Body of pancreas (tissue), 4 donors: ENCODE results near the gene RBP5. TPM values are rescaled to one million over a fixed set of nuclear protein-coding genes. Genes with fewer than 3 reads are reported as not detected.

Source experiments
- ATAC-seq: fragments of 150-250 bp; one replicate; pipeline ENCODE4 v1.9.1; 2016
- DNase-seq, 4 donors: peaks; one replicate each; pipeline ENCODE4 v3.0.0-alpha.2; 2019
- H3K27ac ChIP-seq, 4 donors: fragments of 200-600 bp; sonication (generic); 1 replicate in 3 of 4; 2 replicates in 1 of 4; pipeline versions ENCODE4 v1.5.1 to v1.6.1; 2016 to 2019; ENCODE audit warnings: mild to moderate bottlenecking in 1 of 4, mixed read lengths in 1 of 4, moderate library complexity in 1 of 4
- H3K27me3 ChIP-seq, 2 donors: fragments of 200-600 bp; sonication (generic); one replicate each; pipeline ENCODE4 v1.6.0; 2016; ENCODE audit warnings: mild to moderate bottlenecking in 1 of 2
- H3K36me3 ChIP-seq, 2 donors: fragments of 200-600 bp; sonication (generic); replicated peaks in 1 of 2; 2 replicates each; pipeline ENCODE4 v1.5.1; 2016; ENCODE audit warnings: low read depth in 2 of 2; ENCODE audit not compliant: insufficient read depth in 1 of 2
- H3K4me1 ChIP-seq: fragments of 200-600 bp; sonication (generic); one replicate; pipeline ENCODE4 v1.6.0; 2016
- H3K4me3 ChIP-seq, 2 donors: fragments of 200-600 bp; sonication (generic); 1 replicate in 1 of 2; 2 replicates in 1 of 2; pipeline ENCODE4 v1.5.1; 2016 to 2019
- H3K9me3 ChIP-seq, 3 donors: fragments of 200-600 bp; sonication (generic); 1 replicate in 2 of 3; 2 replicates in 1 of 3; pipeline ENCODE4 v1.5.1; 2016
- CTCF ChIP-seq, 7 experiments: fragments of 450-650 bp in 4 of 7; fragments of 200-600 bp in 3 of 7; sonication (generic) in 3 of 7; IDR thresholded peaks; one replicate each; pipeline ENCODE4 v1.5.1; 2016 to 2019; ENCODE audit warnings: antibody characterized with exemption in 7 of 7
- POLR2A ChIP-seq, 3 donors: fragments of 450-650 bp; IDR thresholded peaks; one replicate each; pipeline ENCODE4 v1.6.1; 2016; ENCODE audit warnings: antibody characterized with exemption in 3 of 3, mild to moderate bottlenecking in 2 of 3
- WGBS, 2 donors: methylation state at CpG; one replicate each; pipeline ENCODE4 v1.1.5; 2017; 5-methylcytosine and 5-hydroxymethylcytosine counted together
- intact Hi-C: fragments of 100-400 bp; cut with DNase I; formaldehyde crosslinking; loops from one replicate; pipeline ENCODE4 v1.15.1; 2023
- total RNA-seq, 2 donors: library from RNA; depleted of rRNA; stranded (reverse); fragments of >200 nt; gene quantifications; one replicate each; pipeline ENCODE4 v1.1.0, GENCODE V29; 2016

The RBP5 gene
- total RNA-seq, 2 donors from 2014 or later: 1.3 TPM; not detected in 1

DNA sequence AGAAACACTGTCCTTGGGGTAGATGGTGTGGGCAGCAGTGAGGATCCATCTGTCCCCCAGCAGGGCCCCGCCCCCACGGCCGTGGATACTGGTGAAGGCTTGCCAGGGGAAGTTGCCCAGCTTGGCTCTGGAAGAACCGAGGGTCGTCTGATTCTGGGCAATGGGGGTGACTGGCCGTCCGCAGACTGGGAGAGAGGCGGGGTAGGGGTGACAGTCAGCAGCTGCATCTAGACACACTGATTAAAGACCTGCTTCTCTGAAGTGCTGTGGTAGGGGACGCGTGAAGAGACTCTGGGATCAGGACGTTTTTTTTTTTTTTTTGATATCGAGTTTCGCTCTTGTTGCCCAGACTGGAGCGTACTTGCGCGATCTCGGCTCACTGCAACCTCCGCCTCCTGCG, 31.7 kb downstream of the RBP5 start:
- ATAC-seq (no peak), DNase-seq (no peak)
- TF ChIP-seq POLR2A (IDR thresholded peaks at IDR 0.05): no peak
- no peak for TF ChIP-seq CTCF (IDR thresholded peaks at IDR 0.05)
- intact Hi-C loops: no loop called here
- H3K9me3 ChIP-seq: no peaks in the 10 kb centered on the region
- H3K4me1 ChIP-seq: peaks cover 32% of the 10 kb centered on the region
- H3K4me3 ChIP-seq: no peak overlapping the region
- peaks cover 4 to 8% of the 10 kb centered on the region in 2 donors for H3K36me3 ChIP-seq
- H3K27me3 ChIP-seq: no peaks in the 10 kb centered on the region
- 79 to 82% methylated on average over 14 to 19 of the region's 19 CpGs for WGBS, 2 donors
- no peak overlapping the region for H3K27ac ChIP-seq

GRCh38 chr12:7096006-7096932, 32.4 kb downstream of the RBP5 start:
- H3K27me3 ChIP-seq: no peaks in the 10 kb centered on the region
- H3K4me3 ChIP-seq: no peak overlapping the region
- TF ChIP-seq CTCF (IDR thresholded peaks at IDR 0.05): no peak
- TF ChIP-seq POLR2A (IDR thresholded peaks at IDR 0.05): no peak
- ATAC-seq (no peak), DNase-seq (no peak)
- WGBS, 2 donors: 52 to 64% methylated on average over 10 to 23 of the region's 26 CpGs
- peaks cover 4 to 8% of the 10 kb centered on the region in 2 donors for H3K36me3 ChIP-seq
- H3K27ac ChIP-seq: no peak overlapping the region
- intact Hi-C loops: no loop called here
- peaks cover 34% of the 10 kb centered on the region for H3K4me1 ChIP-seq
- H3K9me3 ChIP-seq: no peaks in the 10 kb centered on the region

DNA sequence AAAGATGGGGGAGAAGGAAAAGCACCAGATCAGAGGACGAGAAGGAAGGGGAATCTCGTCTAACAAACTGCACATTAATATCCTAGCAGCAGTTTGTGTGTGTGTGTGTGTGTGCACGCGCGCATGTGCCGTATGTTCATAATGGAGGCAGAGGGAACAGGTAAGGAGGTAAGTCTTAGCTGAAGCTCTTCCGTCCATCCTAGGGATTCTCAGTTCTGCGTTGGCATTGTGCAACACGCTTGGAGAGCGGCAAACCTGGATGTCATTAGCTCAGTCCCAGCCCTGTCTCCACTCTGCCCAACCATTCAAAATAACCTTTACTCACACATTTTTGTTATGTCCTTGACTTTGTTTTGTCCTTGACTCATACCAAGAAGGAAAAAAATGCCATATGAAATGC, 34.8 kb downstream of the RBP5 start:
- intact Hi-C loops: no loop called here
- H3K4me1 ChIP-seq: peaks cover 34% of the 10 kb centered on the region
- TF ChIP-seq CTCF (IDR thresholded peaks at IDR 0.05) (no peak), POLR2A (IDR thresholded peaks at IDR 0.05) (peak in 2 of 3 donors; percentile 30 to 36)
- WGBS, 2 donors: 15 to 28% methylated on average over 10 of the region's 10 CpGs
- no peaks in the 10 kb centered on the region for H3K27me3 ChIP-seq
- DNase-seq (peak in 1 of 4 donors; percentile 29), ATAC-seq (no peak)
- no peaks in the 10 kb centered on the region for H3K9me3 ChIP-seq
- H3K36me3 ChIP-seq: peaks cover 0 to 4% of the 10 kb centered on the region in 2 donors
- H3K27ac ChIP-seq: no peak overlapping the region
- H3K4me3 ChIP-seq: no peak overlapping the region

DNA sequence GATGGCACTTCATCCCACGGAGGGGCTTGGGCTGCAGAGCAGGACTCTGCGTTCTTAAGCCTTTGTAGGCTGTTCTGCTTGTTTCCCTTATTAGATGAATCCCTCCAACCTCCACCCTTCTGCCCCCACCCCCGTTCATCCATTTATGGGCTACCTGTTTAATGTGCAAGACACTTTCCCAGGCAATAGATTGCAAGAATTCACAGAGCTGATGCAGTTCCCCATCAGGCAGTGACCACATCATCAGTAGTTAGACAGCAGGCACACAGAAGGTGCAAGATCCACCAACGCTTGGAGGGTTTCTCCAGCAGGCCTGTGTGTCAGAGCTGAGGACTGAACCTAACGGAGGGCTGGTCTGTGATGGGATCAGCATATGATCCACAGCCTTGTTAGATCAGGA, 35.2 kb downstream of the RBP5 start:
- Histone ChIP-seq H3K9me3 (no peaks in the 10 kb centered on the region), H3K36me3 (peaks cover 0 to 4% of the 10 kb centered on the region in 2 donors), H3K4me3 (no peak overlapping the region), H3K4me1 (peaks cover 34% of the 10 kb centered on the region), H3K27ac (no peak overlapping the region), H3K27me3 (no peaks in the 10 kb centered on the region)
- no peak for DNase-seq
- WGBS, 2 donors: 38 to 48% methylated on average over 5 of the region's 5 CpGs
- intact Hi-C loops: no loop called here
- no peak for ATAC-seq
- TF ChIP-seq CTCF (IDR thresholded peaks at IDR 0.05): no peak
- no peak for TF ChIP-seq POLR2A (IDR thresholded peaks at IDR 0.05)
